Measurements from ENCODE around the gene CEACAM18.
"Not testable (repeated sequence)": the region's sequence is repeated elsewhere in the genome, so short reads cannot be mapped to it uniquely, and the experiment has no call there.

Gene CEACAM18

GRCh38 chr19:51478381-51479234 is at the start of gene CEACAM18:
Gene CEACAM18, plus strand, starts transcription at chr19:51478539.
- no peak for DNase-seq (ENCODE audit: low read depth in 4 of 4, low spot score in 1 of 4)

GRCh38 chr19:51430221-51430620 is 48.1 kb upstream of the CEACAM18 start:
- DNase-seq (ENCODE audit: low read depth in 4 of 4, low spot score in 1 of 4) = no peak

GRCh38 chr19:51431124-51431523 is 47.2 kb upstream of the CEACAM18 start:
- no peak for DNase-seq (ENCODE audit: low read depth in 4 of 4, low spot score in 1 of 4)

- no peak for DNase-seq (ENCODE audit: low read depth in 4 of 4, low spot score in 1 of 4)
Measured at GRCh38 chr19:51433043-51433442, 45.3 kb upstream of the CEACAM18 start.

GRCh38 chr19:51434456-51434855 is 43.9 kb upstream of the CEACAM18 start:
- DNase-seq (ENCODE audit: low read depth in 4 of 4, low spot score in 1 of 4) = no peak

GRCh38 chr19:51439021-51439465 is 39.3 kb upstream of the CEACAM18 start:
- no peak for DNase-seq (ENCODE audit: low read depth in 4 of 4, low spot score in 1 of 4)

GRCh38 chr19:51440052-51440451 is 38.3 kb upstream of the CEACAM18 start:
- no peak for DNase-seq (ENCODE audit: low read depth in 4 of 4, low spot score in 1 of 4)

- DNase-seq (ENCODE audit: low read depth in 4 of 4, low spot score in 1 of 4) = peak; percentile 30 to 55 (median 38)
Measured at GRCh38 chr19:51440846-51441409, 37.4 kb upstream of the CEACAM18 start.

- DNase-seq (ENCODE audit: low read depth in 4 of 4, low spot score in 1 of 4) = peak; percentile 71 to 85 (median 73)
Measured at GRCh38 chr19:51441410-51442390, 36.6 kb upstream of the CEACAM18 start.

- DNase-seq (ENCODE audit: low read depth in 4 of 4, low spot score in 1 of 4) = not testable (repeated sequence)
Measured at GRCh38 chr19:51447510-51447909, 30.8 kb upstream of the CEACAM18 start.

- no peak for DNase-seq (ENCODE audit: low read depth in 4 of 4, low spot score in 1 of 4)
Measured at GRCh38 chr19:51448011-51448410, 30.3 kb upstream of the CEACAM18 start.

GRCh38 chr19:51448411-51449016 is 29.8 kb upstream of the CEACAM18 start:
- peak in 3 of 4 experiments; percentile 28 to 52 (median 39) for DNase-seq (ENCODE audit: low read depth in 4 of 4, low spot score in 1 of 4)

GRCh38 chr19:51450730-51451307 is 27.5 kb upstream of the CEACAM18 start:
- peak in 3 of 4 experiments; percentile 16 to 48 (median 36) for DNase-seq (ENCODE audit: low read depth in 4 of 4, low spot score in 1 of 4)

- no peak for DNase-seq (ENCODE audit: low read depth in 4 of 4, low spot score in 1 of 4)
Measured at GRCh38 chr19:51456541-51457290, 21.6 kb upstream of the CEACAM18 start.

GRCh38 chr19:51457351-51458013 is 20.9 kb upstream of the CEACAM18 start:
- no peak for DNase-seq (ENCODE audit: low read depth in 4 of 4, low spot score in 1 of 4)

GRCh38 chr19:51458051-51458645 is 20.2 kb upstream of the CEACAM18 start, which contains the start of gene SIGLEC8:
Gene SIGLEC8, minus strand, starts transcription at chr19:51458454. Its CDS starts 67 bp downstream, at chr19:51458387.
- no peak for DNase-seq (ENCODE audit: low read depth in 4 of 4, low spot score in 1 of 4)

GRCh38 chr19:51458899-51459505 is 19.3 kb upstream of the CEACAM18 start:
- no peak for DNase-seq (ENCODE audit: low read depth in 4 of 4, low spot score in 1 of 4)

All from stimulated activated CD4-positive, alpha-beta T cell treated with anti-CD3 and anti-CD28 coated beads, Interleukin-1b, Interleukin-23, amount 100 ng/mL, for 24 hours (primary cell).